NK-92 (cell line): ENCODE measurements around the gene CHN1.

Experiments
- DNase-seq: peaks from one replicate; lab custom pipeline; 2025; ENCODE audit not compliant: unreplicated experiment; lab: John Stamatoyannopoulos, UW

CHN1 gene

GRCh38 chr2:174789001-174789400, 216.2 kb downstream of the CHN1 start:
- DNase-seq, result no peak

DNA sequence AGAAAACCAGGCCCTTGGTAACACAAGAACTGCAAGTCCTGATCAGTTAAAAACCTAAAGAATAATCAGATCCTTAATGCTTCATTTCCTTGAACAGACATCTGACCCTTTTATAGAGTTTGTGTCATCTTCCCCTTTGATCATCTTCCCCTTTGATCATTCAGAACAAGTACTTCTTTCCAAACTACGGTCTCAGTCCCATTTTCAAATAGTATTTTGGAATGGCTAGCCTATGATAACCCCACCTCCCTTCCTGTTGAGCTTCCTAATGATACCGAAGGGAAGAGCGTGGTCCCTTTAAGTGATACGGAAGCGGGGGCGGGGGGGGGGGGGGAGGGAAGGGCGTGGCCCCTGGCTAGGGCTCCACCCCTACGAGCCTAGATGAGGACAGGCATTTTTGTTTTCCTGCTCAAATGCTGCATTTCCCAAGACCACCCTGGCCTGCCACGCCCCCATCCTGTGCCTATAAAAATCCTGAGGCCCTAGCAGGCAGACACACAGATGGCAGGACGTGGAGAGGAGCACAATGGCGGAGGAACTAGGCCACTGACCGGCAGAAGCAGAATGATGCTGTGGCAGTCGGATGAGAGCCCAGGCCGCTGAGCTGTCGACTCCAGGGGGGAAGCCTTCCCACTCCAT, 216.8 kb downstream of the CHN1 start:
- DNase-seq, result no peak

GRCh38 chr2:174787487-174788205, 217.5 kb downstream of the CHN1 start:
- no peak for DNase-seq

- DNase-seq, result no peak
These were observed 219.0 kb downstream of the CHN1 start for GRCh38 chr2:174786066-174786725.

- no peak for DNase-seq
These were observed 219.7 kb downstream of the CHN1 start for GRCh38 chr2:174785481-174785880.

GRCh38 chr2:174784909-174785308, 220.3 kb downstream of the CHN1 start:
- DNase-seq, result no peak

DNA sequence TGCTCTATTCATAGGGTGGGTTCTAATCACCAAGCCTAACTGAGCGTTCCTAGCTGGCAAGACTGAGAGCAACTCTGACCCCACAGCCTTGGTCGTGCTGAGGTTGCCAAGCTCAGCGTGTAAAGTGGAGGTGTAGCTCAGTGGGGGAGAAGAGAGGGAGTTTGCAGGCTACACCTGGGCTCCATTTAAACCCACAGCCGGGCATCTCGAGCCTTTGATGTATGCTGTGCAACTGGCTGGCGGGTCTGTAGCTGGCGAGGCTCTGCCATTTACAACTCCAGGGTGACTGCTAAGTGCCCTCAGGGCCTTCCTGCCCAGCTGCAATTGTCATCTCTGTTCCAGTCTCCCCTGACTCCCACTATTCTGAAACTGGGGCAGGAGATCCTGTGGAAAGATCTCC, 220.9 kb downstream of the CHN1 start:
- DNase-seq, result no peak

DNA sequence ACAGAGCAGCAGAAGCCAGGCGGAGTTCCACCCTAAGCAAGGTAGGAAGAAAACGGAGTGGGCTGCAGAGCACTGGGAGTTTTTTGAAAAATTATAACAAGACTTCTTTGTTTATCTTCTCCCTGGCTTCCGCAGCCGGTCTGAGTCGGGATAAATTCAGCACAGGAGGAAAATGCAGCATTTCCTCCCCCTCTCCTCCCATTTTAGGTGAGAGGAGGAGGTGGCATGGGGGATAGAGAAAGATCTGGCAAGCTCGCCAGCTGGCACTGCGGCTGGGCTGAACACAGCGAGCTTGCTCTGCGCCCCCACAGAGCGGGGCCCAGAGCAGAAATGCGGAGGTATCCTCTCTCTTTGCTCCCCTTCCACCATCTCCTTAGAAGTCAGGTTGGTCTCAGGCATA, 223.2 kb downstream of the CHN1 start:
- no peak for DNase-seq

DNA sequence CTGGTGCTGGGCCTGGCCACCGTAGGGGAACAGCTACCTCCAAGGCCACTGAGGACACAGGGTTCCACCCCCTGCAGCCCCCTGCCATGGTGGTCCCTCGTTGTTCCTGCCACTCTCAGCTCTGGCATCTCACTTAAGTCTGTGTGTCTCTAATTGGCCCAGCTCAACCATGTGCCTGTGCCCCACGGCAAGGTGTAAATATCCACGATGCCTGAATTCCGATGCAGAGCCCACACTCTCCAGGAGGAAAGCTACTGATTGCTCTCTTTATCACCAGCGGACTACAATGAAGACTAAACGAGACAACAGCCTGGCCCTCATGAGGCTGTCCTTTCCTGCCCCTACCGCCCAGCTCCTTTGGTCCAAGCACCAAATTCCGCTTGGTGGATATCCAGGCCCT, 223.9 kb downstream of the CHN1 start:
- DNase-seq, result no peak

GRCh38 chr2:174780856-174781255, 224.3 kb downstream of the CHN1 start:
- DNase-seq, result no peak

DNA sequence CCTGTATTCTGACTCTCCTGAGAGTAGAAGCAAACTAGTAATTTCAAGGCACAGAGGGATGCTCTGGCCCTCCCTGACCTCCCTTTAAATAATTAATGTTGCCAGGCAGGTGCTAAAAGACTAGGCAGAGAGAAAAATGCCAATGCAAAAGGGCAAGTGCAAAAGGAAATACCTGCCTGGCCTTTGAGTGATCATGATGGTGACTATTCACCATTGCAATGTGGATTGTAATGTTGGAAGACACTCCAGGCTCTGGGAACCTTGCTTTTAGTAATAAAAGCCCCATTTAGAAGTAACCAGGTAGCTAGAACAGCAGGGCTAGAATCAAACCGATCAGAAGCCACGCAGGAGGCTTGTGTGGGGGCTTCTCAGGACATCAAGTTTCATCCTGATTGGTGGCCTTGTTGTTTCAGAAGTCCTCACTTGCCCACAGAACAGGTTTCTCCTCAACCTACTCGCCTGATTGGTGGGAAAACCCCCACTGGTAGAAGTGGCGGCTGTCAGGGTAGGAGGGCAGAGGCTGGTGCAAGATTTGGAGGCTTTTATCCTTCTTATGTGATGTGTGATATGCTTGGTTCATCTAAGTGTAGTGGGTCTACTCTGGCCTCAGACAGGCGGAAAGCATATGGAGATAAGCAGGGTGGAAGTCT, 224.9 kb downstream of the CHN1 start:
- DNase-seq, result no peak

GRCh38 chr2:174779361-174779928, 225.7 kb downstream of the CHN1 start:
- DNase-seq, result no peak

GRCh38 chr2:174778085-174778981, 226.8 kb downstream of the CHN1 start:
- no peak for DNase-seq

- no peak for DNase-seq
These were observed 227.7 kb downstream of the CHN1 start for GRCh38 chr2:174777347-174778084.

DNA sequence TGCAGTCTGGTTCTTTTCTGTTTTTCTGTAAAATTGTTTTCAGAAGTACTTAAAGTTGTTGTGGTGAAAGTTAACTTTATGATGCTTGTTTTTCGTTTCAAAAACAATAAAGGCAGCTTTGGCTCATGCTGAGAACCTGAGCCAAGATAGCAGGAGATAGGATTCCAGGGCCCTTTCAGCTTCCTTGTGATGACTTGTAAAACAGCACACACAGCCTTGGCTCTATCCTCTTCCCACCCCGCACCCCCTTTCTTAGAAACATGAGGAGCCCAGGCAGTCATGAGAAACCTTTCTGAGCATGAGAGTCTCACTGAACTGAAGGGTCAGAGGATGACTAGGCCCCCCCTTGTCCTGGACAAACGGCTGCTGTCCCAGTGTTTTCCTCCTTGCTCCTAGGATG, 228.5 kb downstream of the CHN1 start:
- DNase-seq, result no peak

GRCh38 chr2:174776223-174776622, 229.0 kb downstream of the CHN1 start:
- no peak for DNase-seq

GRCh38 chr2:174775571-174775980, 229.6 kb downstream of the CHN1 start:
- DNase-seq, result no peak

GRCh38 chr2:174774886-174775285, 230.3 kb downstream of the CHN1 start:
- DNase-seq, result no peak

DNA sequence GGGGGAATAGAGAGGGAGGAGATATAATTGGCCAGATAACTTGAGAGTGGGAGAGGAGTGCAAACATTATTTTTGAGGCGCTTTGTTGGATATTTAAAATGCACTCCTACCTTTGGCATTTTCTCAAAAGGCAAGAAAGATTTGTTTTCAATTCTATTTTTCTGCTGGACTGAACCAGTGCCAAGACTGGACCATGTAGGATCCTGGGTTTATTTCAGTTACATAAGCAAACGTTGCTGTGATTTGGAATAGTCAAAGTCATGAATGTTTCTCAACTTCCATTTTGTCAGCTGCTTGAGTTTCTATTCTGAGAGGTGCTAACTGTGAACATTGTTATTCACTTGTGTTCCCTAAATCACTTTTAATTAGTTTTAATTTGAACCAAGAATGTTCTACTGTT, 232.0 kb downstream of the CHN1 start:
- no peak for DNase-seq

- no peak for DNase-seq
These were observed 232.7 kb downstream of the CHN1 start for GRCh38 chr2:174772472-174772801.
